SH-SY5Y (cell line): Measurements from ENCODE around the gene PTGER3.

ENCODE experiments used
- GATA2 ChIP-seq: IDR thresholded peaks from 2 replicates; pipeline ENCODE4 v1.6.1; 2011; ENCODE audit warnings: mild to moderate bottlenecking, low read depth, low read length
- GATA3 ChIP-seq: IDR thresholded peaks from 2 replicates; pipeline ENCODE4 v1.6.1; 2011; ENCODE audit warnings: low read depth, mild to moderate bottlenecking, low read length, moderate library complexity

PTGER3 gene

GRCh38 chr1:70994753-70995268 is 52.8 kb downstream of the PTGER3 start:
- TF ChIP-seq GATA3 (no peak), GATA2 (no peak)

GRCh38 chr1:70993798-70994197 is 53.8 kb downstream of the PTGER3 start:
- TF ChIP-seq GATA2 (no peak), GATA3 (no peak)

- no peak for TF ChIP-seq GATA2
- no peak for TF ChIP-seq GATA3
Measured at GRCh38 chr1:70992521-70992920, 55.1 kb downstream of the PTGER3 start.

GRCh38 chr1:70990469-70991253 is 57.0 kb downstream of the PTGER3 start:
- TF ChIP-seq GATA3 (no peak), GATA2 (no peak)

- TF ChIP-seq GATA3 (no peak), GATA2 (no peak)
Measured at GRCh38 chr1:70987497-70987896, 60.1 kb downstream of the PTGER3 start.

- no peak for TF ChIP-seq GATA3
- TF ChIP-seq GATA2 = no peak
Measured at GRCh38 chr1:70980361-70980760, 67.3 kb downstream of the PTGER3 start.

GRCh38 chr1:70979881-70980280 is 67.7 kb downstream of the PTGER3 start:
- no peak for TF ChIP-seq GATA2
- TF ChIP-seq GATA3 = no peak

GRCh38 chr1:70979313-70979712 is 68.3 kb downstream of the PTGER3 start:
- TF ChIP-seq GATA3 (no peak), GATA2 (no peak)

- TF ChIP-seq GATA2 (no peak), GATA3 (no peak)
Measured at GRCh38 chr1:70978623-70979022, 69.0 kb downstream of the PTGER3 start.

- TF ChIP-seq GATA3 (no peak), GATA2 (no peak)
Measured at GRCh38 chr1:70977575-70977974, 70.0 kb downstream of the PTGER3 start.

- no peak for TF ChIP-seq GATA2
- no peak for TF ChIP-seq GATA3
Measured at GRCh38 chr1:70977041-70977440, 70.6 kb downstream of the PTGER3 start.

GRCh38 chr1:70973754-70974153 is 73.9 kb downstream of the PTGER3 start:
- TF ChIP-seq GATA2 (no peak), GATA3 (no peak)

- TF ChIP-seq GATA2 (no peak), GATA3 (no peak)
Measured at GRCh38 chr1:70970407-70970806, 77.2 kb downstream of the PTGER3 start.

- TF ChIP-seq GATA2 (no peak), GATA3 (no peak)
Measured at GRCh38 chr1:70966018-70966638, 81.5 kb downstream of the PTGER3 start.

GRCh38 chr1:70963374-70963773 is 84.2 kb downstream of the PTGER3 start:
- TF ChIP-seq GATA2 = no peak
- TF ChIP-seq GATA3 = no peak
